HL-60/S4 (cell line): ENCODE measurements around the gene PCP2.

Experiments used
- in situ Hi-C: fragments of 300-500 bp; cut with MboI; formaldehyde crosslinking; loops from 2 replicates; pipeline ENCODE4 v1.14.3; 2022; ENCODE audit warnings: low sequenced_read_pairs

Gene PCP2

DNA sequence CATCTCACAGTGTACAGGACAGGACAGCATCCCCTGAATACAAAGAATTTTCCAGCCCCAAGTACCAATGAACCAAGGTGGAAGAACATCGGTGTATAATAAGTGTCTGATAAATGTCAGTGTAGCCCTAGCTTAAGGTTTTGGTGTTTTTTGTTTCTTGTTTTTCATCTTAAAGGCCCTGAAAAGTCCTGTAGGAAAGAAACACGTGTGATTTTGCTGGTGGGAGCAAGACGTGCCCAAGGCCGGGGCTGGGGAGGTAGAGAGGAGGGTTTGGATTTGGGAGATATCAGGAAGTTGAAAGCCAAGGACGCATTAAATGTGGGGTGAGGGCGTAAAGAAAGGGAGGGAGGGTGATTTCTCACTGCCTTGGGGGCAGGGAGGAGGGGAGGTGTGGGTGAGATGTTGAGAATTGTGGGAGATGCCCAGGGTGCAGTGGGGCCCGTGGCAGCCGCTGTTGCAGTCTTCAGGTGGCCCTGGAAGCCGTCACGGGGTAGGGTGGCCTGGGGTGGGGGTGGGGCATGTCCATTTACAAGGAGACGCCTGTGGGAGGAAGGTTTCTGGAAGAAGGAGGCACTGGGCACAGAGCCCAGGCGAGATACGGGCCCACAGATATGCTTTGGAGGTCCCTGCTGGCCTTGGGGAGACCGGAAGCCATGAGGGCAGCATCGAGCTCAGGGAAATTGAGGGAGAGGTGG, 31.1 kb downstream of the PCP2 start:
- in situ Hi-C loops = no loop called here

DNA sequence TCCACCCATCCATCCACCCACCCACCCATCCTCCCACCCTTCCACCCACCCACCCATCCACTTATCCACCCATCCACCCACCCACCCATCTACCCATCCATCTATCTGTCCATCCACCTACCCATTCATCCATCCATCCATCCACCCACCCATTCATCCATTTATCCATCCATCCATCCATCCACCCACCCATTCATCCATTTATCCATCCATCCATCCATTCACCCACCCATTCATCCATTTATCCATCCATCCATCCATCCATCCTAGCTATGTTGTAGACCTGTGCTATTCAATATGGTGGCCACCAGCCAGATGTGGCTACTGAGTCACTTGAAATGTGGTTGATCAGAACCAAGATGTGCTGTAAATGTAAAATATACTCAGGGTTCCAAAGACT, 32.8 kb downstream of the PCP2 start:
- in situ Hi-C loops = no loop called here

DNA sequence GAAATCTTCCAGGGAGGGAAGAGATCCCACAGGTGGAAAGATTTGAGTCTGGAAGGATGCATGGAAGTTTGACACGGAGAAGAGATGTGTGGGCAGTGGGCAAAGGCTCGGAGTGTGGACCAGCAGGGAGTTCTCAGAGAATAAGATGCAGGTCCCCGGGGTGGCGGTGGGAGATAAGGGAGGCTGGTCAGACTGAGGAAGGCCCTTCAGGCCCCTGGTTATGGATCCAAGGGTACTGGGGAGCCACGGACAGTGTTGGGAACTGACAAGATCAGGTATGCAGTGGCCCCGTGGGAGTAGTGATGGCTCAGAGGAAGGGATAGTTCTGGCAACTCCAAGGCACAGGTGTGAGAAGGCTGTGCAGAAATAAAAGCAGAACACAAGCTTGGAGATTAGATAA, 35.3 kb downstream of the PCP2 start:
- in situ Hi-C loops = no loop called here

DNA sequence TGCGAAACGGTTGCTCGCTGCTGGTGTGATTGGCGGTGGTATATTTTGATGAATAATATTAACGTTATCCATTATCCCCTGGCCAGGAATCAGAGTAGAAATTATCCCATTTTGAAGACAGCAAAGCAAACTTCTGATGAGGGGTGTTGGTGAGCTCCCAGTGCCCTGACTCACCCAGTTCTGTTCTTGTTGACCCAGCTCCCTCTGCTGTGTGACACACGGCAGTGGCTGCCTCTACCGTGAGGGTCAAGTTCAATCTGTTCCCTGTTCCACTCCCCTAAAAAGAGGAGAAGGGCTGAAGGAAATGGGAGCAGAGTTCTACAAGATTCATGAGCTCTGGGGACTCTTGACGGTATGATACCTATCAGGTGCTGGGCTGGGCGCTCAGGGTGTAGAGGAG, 35.8 kb downstream of the PCP2 start:
- in situ Hi-C loops = no loop called here

DNA sequence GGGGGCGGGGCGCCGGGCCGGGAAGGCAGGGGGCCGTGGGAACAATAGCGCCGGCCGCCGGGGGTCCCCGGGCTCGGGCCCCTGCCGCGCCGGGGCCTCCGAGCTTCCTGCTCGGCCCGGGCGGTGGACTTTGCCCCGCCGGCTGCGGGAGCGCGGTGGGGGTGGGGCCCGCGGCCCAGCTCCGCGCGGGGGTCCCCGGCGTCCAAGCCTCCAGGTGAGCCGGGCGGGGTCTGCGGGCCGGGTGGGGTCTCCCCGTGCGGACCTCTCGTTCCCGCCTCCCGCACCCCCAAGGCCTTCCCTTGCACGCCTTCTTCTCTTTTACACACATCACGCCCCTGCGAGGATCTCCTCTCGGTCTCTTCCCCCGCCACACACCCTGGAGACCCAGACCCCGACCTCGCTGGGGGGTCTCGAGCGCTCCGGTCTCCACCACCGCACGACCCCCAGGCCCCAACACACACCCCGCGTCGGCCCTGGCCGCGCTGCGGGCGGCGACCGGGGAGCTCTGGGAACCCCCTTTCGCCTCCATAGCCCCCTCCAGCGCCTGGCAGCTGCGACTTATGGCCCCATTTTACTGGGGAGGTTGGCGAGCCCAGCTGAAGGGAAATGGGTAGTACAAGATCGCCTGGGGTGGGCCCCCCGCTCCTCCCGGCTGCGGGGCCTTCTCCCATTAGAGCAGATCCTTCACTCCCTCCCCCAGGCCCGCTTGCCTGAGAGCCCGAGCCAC, 37.1 kb downstream of the PCP2 start:
- in situ Hi-C loops = no loop called here

DNA sequence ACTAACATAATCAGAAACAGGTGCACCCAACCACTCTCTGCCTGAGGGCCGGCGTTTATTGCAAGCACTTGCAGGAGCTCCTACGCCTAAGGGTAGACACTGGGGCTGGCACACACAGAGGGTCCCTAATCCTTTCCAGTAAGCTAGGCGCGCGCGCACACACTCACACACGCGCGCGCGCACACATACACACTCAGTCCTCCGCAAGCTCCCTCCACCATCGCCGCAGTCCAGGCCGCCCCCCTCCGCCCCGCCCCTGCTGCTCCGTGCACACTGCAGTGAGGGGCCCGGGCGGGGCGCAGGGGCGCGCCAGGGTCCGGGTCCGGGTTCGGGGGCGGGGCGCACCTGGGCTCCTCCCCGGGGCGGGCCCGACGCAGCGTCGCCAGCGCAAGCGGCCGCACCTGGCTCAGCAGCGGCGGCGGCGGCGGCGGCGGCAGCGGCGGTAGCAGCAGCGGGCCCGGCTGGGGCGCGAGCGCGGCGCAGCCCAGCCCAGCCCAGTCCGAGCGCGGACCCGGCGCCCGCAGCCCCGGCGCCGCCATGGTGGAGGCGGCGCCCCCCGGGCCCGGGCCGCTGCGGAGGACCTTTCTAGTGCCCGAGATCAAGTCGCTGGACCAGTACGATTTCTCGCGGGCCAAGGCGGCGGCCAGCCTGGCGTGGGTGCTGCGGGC, 37.9 kb downstream of the PCP2 start, which contains the start of gene CAMSAP3:
TSS of gene CAMSAP3 (plus strand) at position 398 of the 668 bp plus-strand sequence. CDS start at position 538, 140 bp downstream.
- in situ Hi-C loops = no loop called here

DNA sequence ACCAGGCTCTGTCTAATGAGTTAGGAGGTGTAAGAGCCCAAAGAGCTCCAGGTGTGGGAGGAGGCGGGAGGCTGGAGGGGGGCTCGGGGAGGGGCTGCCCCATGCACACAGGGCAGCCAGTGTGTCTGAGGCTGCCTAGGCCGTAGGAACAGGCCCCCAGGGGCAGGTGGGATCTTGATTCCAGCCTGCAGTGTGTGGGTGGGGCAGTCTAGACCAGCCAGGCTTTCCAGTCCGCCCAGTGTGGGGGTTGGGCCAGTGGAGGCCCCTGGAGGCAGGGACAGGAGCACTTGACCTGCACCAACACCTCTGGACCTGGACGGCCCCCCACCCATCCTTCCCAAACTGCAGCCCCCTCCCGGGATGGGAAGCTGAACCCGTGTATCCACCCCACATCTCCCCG, 43.3 kb downstream of the PCP2 start:
- in situ Hi-C loops = no loop called here

DNA sequence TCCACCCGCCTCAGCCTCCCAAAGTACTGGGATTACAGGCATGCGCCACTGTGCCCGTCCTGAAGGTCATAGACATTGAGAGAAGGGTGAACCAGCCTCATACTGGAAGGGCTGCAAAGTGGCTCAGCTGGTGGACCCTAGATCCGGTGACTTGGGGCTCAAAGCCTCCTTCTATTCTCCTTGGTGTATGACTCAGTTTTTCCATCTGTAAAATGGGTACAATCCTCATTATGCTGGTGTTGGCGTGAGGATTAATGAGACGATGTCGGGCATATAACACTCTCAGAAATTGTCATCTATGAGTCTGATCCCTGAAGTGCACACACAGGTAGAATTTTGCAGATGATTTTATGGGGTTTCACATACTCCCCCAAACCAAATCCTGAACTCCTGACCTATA, 43.7 kb downstream of the PCP2 start:
- in situ Hi-C loops = no loop called here

DNA sequence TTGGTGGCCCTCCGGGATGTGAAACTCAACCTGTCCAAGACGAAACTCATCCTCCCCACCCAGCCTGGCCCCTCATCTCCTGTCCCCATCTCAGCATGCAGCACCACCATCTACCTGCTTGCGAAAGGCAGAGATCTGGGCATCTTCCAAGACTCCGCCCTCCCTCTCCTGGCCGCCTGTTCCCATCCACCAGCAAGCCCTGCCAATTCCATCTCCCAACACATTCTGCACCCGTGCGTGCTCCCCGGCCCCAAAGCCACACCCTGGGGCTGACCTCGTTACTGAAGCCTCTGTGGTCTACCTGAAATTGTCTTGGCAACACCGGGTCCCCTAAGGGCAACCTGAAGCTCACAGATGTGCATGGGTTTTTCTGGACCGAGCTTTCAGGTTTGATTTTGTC, 51.1 kb downstream of the PCP2 start:
- in situ Hi-C loops = no loop called here
